ENCODE results near the gene DCLK1. TPM values are rescaled to one million over a fixed set of nuclear protein-coding genes. Genes with fewer than 3 reads are reported as not detected.

Gene DCLK1
- total RNA-seq, 1 donor from 2014 or later, result 36.1 TPM

DNA sequence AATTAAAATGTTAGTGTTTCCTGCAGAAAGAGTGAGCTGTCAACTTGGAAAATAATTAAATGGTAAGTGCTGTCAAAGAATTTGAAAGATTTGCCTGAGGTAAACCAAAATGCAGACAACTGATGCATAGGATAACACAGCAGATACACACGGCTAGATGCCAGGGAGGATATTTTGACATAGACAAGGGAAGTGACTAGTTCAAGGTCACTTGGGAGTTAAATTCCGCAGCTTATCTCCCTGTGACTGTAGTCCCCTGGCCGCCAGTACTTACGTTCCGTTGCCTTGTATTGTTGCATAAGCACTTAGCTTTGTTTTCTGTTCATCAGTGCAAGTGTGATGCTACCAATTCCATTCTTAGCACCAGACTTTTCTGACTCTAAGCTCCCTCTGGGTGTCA, 407.4 kb downstream of the DCLK1 start:
- H3K27me3 ChIP-seq, result no peaks in the 10 kb centered on the region
- intact Hi-C loops (cut with DNase I), result loop anchor here (10.0 kb wide), 1 partner anchor 231 kb away; no protein-coding TSS in a partner anchor
- no peak for DNase-seq (ENCODE audit: extremely low spot score in 2 of 2)
- peak overlapping the region; percentile 30 for H3K27ac ChIP-seq
- H3K36me3 ChIP-seq, result no peaks in the 10 kb centered on the region
- H3K4me3 ChIP-seq, result no peak overlapping the region
- TF ChIP-seq POLR2A (IDR thresholded peaks at IDR 0.05) (no peak), CTCF (IDR thresholded peaks at IDR 0.05) (no peak), POLR2AphosphoS5 (IDR thresholded peaks at IDR 0.05; ENCODE audit: insufficient read depth in 1 of 2, low read depth in 1 of 2) (no peak)
- no peaks in the 10 kb centered on the region for H3K9me3 ChIP-seq
- peaks cover 19% of the 10 kb centered on the region for H3K4me1 ChIP-seq

GRCh38 chr13:35723053-35723461, 408.1 kb downstream of the DCLK1 start:
- no peaks in the 10 kb centered on the region for H3K9me3 ChIP-seq
- H3K4me1 ChIP-seq, result peaks cover 19% of the 10 kb centered on the region
- H3K27ac ChIP-seq, result peak overlapping the region; percentile 63
- H3K36me3 ChIP-seq, result no peaks in the 10 kb centered on the region
- TF ChIP-seq POLR2A (IDR thresholded peaks at IDR 0.05) (no peak), POLR2AphosphoS5 (IDR thresholded peaks at IDR 0.05; ENCODE audit: insufficient read depth in 1 of 2, low read depth in 1 of 2) (peak in 1 of 2 donors; percentile 66), CTCF (IDR thresholded peaks at IDR 0.05) (no peak)
- no peak for DNase-seq (ENCODE audit: extremely low spot score in 2 of 2)
- H3K4me3 ChIP-seq, result no peak overlapping the region
- no peaks in the 10 kb centered on the region for H3K27me3 ChIP-seq
- intact Hi-C loops (cut with DNase I), result loop anchor here (10.0 kb wide), 1 partner anchor 232 kb away; no protein-coding TSS in a partner anchor

DNA sequence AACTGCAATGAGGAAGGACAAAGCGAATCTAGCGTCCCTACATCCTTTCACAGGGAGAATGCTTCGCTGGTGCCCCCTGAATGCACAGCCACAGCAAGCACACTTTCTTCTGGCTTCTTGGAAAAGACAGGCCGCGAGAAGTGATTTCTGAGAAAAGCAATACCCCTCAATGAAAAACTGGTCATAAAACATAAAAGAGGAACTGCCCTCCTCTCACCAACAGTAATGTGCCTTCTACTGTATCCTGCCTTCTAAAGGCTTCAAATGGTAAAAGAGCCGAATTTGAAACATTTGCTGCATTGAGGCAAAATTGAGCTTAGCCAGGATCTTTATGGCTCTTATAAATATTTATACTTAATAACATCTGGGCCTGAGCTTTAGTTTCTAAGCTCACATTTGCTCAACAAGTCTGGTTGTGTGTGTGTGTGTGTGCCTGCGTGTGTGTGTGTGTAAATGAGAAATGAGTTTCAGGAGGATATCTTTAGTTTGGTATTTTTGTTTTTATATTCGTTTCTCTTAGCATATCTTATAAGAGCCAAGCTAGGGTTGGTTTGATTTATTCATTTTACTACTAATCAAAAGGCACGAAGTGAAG, 408.6 kb downstream of the DCLK1 start:
- intact Hi-C loops (cut with DNase I), result loop anchor here (10.0 kb wide), 1 partner anchor 232 kb away; no protein-coding TSS in a partner anchor
- H3K4me1 ChIP-seq, result peaks cover 19% of the 10 kb centered on the region
- no peaks in the 10 kb centered on the region for H3K27me3 ChIP-seq
- H3K36me3 ChIP-seq, result no peaks in the 10 kb centered on the region
- H3K27ac ChIP-seq, result peak overlapping the region; percentile 63
- no peaks in the 10 kb centered on the region for H3K9me3 ChIP-seq
- no peak for TF ChIP-seq CTCF (IDR thresholded peaks at IDR 0.05)
- no peak for TF ChIP-seq POLR2AphosphoS5 (IDR thresholded peaks at IDR 0.05; ENCODE audit: insufficient read depth in 1 of 2, low read depth in 1 of 2)
- no peak for TF ChIP-seq POLR2A (IDR thresholded peaks at IDR 0.05)
- no peak overlapping the region for H3K4me3 ChIP-seq
- DNase-seq (ENCODE audit: extremely low spot score in 2 of 2), result no peak

GRCh38 chr13:35720690-35721554, 410.3 kb downstream of the DCLK1 start:
- Histone ChIP-seq H3K4me1 (peaks cover 19% of the 10 kb centered on the region), H3K36me3 (no peaks in the 10 kb centered on the region), H3K27ac (peak overlapping the region; percentile 63), H3K9me3 (no peaks in the 10 kb centered on the region), H3K4me3 (no peak overlapping the region), H3K27me3 (no peaks in the 10 kb centered on the region)
- DNase-seq (ENCODE audit: extremely low spot score in 2 of 2), result no peak
- intact Hi-C loops (cut with DNase I), result loop anchor here (10.0 kb wide), 1 partner anchor 234 kb away; no protein-coding TSS in a partner anchor
- TF ChIP-seq POLR2A (IDR thresholded peaks at IDR 0.05), result no peak
- no peak for TF ChIP-seq POLR2AphosphoS5 (IDR thresholded peaks at IDR 0.05; ENCODE audit: insufficient read depth in 1 of 2, low read depth in 1 of 2)
- TF ChIP-seq CTCF (IDR thresholded peaks at IDR 0.05), result peak; percentile 63 to 76 (median 75)

Measured in vagina (tissue), 2 donors.